ENCODE results near the gene RNU7-1.
A peak's percentile ranks its signal among the peaks of the same experiment; 100 is the strongest.

The RNU7-1 gene

GRCh38 chr12:6921539-6921938 is 22.1 kb upstream of the RNU7-1 start:
- H3K27ac ChIP-seq = no peak overlapping the region
- TF ChIP-seq ZFX (IDR thresholded peaks at IDR 0.05) (no peak), CTCF (conservative IDR thresholded peaks at IDR 0.05) (no peak)

GRCh38 chr12:6921996-6922946 is 21.3 kb upstream of the RNU7-1 start:
- H3K27ac ChIP-seq = no peak overlapping the region
- TF ChIP-seq CTCF (conservative IDR thresholded peaks at IDR 0.05) (no peak), ZFX (IDR thresholded peaks at IDR 0.05) (no peak)

GRCh38 chr12:6923003-6923732 is 20.4 kb upstream of the RNU7-1 start:
- H3K27ac ChIP-seq = no peak overlapping the region
- TF ChIP-seq ZFX (IDR thresholded peaks at IDR 0.05) = no peak
- no peak for TF ChIP-seq CTCF (conservative IDR thresholded peaks at IDR 0.05)

GRCh38 chr12:6923851-6924250 is 19.8 kb upstream of the RNU7-1 start:
- peak overlapping the region; percentile 95 for H3K27ac ChIP-seq

GRCh38 chr12:6925239-6925539 is 18.4 kb upstream of the RNU7-1 start:
- TF ChIP-seq ZFX (IDR thresholded peaks at IDR 0.05) (peak; percentile 44; the same call in 1 of the 2 replicates), CTCF (conservative IDR thresholded peaks at IDR 0.05) (no peak)
- peak overlapping the region; percentile 95 for H3K27ac ChIP-seq

More at GRCh38 chr12:6923851-6924250, 19.8 kb upstream of the RNU7-1 start:
- TF ChIP-seq ZFX (IDR thresholded peaks at IDR 0.05) (no peak), CTCF (conservative IDR thresholded peaks at IDR 0.05) (no peak)

- H3K27ac ChIP-seq = peak overlapping the region; percentile 95
- TF ChIP-seq CTCF (conservative IDR thresholded peaks at IDR 0.05) (no peak), ZFX (IDR thresholded peaks at IDR 0.05) (no peak)
These were observed 17.9 kb upstream of the RNU7-1 start for GRCh38 chr12:6925540-6926279.
